ENCODE data around the gene ADAMTSL2. TPM values are rescaled to one million over a fixed set of nuclear protein-coding genes. Genes with fewer than 3 reads are reported as not detected.

ADAMTSL2 gene
- polyA plus RNA-seq, 1 donor (not counting 4 experiments of a cell fraction or from before 2014, with no cell fraction given): not detected

DNA sequence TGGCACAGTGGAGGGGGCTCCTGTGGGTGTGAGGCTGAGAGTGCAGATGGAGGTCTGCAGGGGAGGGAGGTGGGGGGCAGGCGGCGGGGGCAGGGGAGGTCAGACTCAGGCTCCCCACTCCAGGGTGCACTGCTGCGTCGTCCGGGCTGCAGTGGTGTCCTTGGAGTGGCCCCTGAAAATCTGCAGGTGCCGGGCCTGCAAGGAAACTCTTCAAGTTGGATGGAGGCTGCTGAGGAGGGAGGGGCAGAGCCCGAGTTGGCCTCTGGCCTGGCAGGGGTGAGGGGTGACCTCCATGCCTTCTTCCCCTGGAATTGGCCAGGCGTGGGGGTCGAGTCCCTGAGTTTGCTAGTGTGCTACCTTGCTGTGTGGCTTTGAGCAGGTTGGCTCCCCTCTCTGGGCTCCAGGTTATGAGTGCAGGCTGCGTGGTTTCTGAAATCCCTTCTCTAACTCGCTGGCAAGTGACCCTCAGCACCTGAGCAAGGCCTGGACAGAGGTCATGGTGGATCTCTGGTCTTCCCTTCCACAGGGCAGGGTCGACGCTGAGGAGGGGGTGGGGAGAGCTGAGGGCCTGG, 888 bp downstream of the ADAMTSL2 start:
- FAIRE-seq: no peak
- no peaks in the 10 kb centered on the region for H4K20me1 ChIP-seq (ENCODE audit: control insufficient read depth, extremely low read depth, insufficient read depth, low read length)
- H3K9me1 ChIP-seq (ENCODE audit: control insufficient read depth, extremely low read depth, insufficient read depth, low read length): no peaks in the 10 kb centered on the region
- TF ChIP-seq, protein P1, sequence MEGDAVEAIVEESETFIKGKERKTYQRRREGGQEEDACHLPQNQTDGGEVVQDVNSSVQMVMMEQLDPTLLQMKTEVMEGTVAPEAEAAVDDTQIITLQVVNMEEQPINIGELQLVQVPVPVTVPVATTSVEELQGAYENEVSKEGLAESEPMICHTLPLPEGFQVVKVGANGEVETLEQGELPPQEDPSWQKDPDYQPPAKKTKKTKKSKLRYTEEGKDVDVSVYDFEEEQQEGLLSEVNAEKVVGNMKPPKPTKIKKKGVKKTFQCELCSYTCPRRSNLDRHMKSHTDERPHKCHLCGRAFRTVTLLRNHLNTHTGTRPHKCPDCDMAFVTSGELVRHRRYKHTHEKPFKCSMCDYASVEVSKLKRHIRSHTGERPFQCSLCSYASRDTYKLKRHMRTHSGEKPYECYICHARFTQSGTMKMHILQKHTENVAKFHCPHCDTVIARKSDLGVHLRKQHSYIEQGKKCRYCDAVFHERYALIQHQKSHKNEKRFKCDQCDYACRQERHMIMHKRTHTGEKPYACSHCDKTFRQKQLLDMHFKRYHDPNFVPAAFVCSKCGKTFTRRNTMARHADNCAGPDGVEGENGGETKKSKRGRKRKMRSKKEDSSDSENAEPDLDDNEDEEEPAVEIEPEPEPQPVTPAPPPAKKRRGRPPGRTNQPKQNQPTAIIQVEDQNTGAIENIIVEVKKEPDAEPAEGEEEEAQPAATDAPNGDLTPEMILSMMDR (optimal IDR thresholded peaks at IDR 0.05 in 1 of 3, IDR thresholded peaks at IDR 0.05 in 1 of 3, conservative IDR thresholded peaks at IDR 0.05 in 1 of 3; ENCODE audit: extremely low read depth in 1 of 3, insufficient read depth in 2 of 3, low read length in 3 of 3): no peak
- TF ChIP-seq EZH2 (IDR thresholded peaks at IDR 0.05; ENCODE audit: low read length): no peak
- no peak overlapping the region for H3K4me2 ChIP-seq (ENCODE audit: control insufficient read depth, extremely low read depth, insufficient read depth, low read depth, low read length)
- peaks cover 9% of the 10 kb centered on the region for H3K4me1 ChIP-seq (ENCODE audit: control insufficient read depth, extremely low read depth, insufficient read depth, low read length)
- no peak overlapping the region for H3K4me3 ChIP-seq (ENCODE audit: control insufficient read depth in 2 of 3, extremely low read depth in 1 of 3, insufficient read depth in 2 of 3, low read depth in 1 of 3, low read length in 3 of 3)
- no peak overlapping the region for H2AFZ ChIP-seq (ENCODE audit: control insufficient read depth, low read length)
- DNase-seq (ENCODE audit: low read depth, low spot score): no peak
- no peaks in the 10 kb centered on the region for H3K9me3 ChIP-seq (ENCODE audit: control insufficient read depth, low read depth, low read length)
- peaks cover 61% of the 10 kb centered on the region for H3K27me3 ChIP-seq (ENCODE audit: control insufficient read depth, extremely low read depth, insufficient read depth, low read length)
- H3K79me2 ChIP-seq (ENCODE audit: control insufficient read depth, insufficient read depth, low read length): no peaks in the 10 kb centered on the region
- no peaks in the 10 kb centered on the region for H3K36me3 ChIP-seq (ENCODE audit: control insufficient read depth in 2 of 2, extremely low read depth in 1 of 2, insufficient read depth in 2 of 2, low read length in 2 of 2)
- H3K27ac ChIP-seq (ENCODE audit: control insufficient read depth, insufficient read depth, low read length): no peak overlapping the region
- no peak overlapping the region for H3K9ac ChIP-seq (ENCODE audit: control insufficient read depth, extremely low read depth, insufficient read depth, low read length)
- dilution Hi-C loops (cut with MboI; ENCODE audit: extremely low pct_ligation_motif_present, low sequenced_read_pairs): no loop called here

DNA sequence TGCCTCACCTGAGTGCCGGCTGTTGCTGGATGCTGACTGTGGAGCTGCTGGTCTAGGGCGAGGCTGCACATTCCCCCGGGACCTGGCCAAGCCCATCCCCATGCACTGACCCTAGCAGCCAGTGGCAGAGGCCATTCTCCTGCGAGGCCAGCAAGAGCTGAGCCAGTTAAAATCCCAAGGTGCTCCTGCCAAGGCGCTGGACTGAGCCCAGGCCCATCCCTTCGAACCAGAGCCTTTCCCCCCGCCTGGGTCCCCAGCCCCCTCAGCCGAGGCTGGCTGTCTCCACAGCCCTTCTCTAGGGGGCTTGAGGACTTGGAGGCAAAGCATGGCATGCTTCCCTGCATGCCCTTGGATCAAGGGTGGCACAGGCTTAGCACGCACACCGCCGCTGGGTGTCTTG, 1.6 kb downstream of the ADAMTSL2 start:
- H3K9me1 ChIP-seq (ENCODE audit: control insufficient read depth, extremely low read depth, insufficient read depth, low read length): no peaks in the 10 kb centered on the region
- TF ChIP-seq, protein P1 (optimal IDR thresholded peaks at IDR 0.05 in 1 of 3, IDR thresholded peaks at IDR 0.05 in 1 of 3, conservative IDR thresholded peaks at IDR 0.05 in 1 of 3; ENCODE audit: extremely low read depth in 1 of 3, insufficient read depth in 2 of 3, low read length in 3 of 3): no peak
- no peak for TF ChIP-seq EZH2 (IDR thresholded peaks at IDR 0.05; ENCODE audit: low read length)
- H3K79me2 ChIP-seq (ENCODE audit: control insufficient read depth, insufficient read depth, low read length): no peaks in the 10 kb centered on the region
- no peak overlapping the region for H3K9ac ChIP-seq (ENCODE audit: control insufficient read depth, extremely low read depth, insufficient read depth, low read length)
- no peak overlapping the region for H3K4me2 ChIP-seq (ENCODE audit: control insufficient read depth, extremely low read depth, insufficient read depth, low read depth, low read length)
- H3K36me3 ChIP-seq (ENCODE audit: control insufficient read depth in 2 of 2, extremely low read depth in 1 of 2, insufficient read depth in 2 of 2, low read length in 2 of 2): no peaks in the 10 kb centered on the region
- H3K9me3 ChIP-seq (ENCODE audit: control insufficient read depth, low read depth, low read length): no peaks in the 10 kb centered on the region
- H3K27me3 ChIP-seq (ENCODE audit: control insufficient read depth, extremely low read depth, insufficient read depth, low read length): peaks cover 58% of the 10 kb centered on the region
- dilution Hi-C loops (cut with MboI; ENCODE audit: extremely low pct_ligation_motif_present, low sequenced_read_pairs): no loop called here
- H3K27ac ChIP-seq (ENCODE audit: control insufficient read depth, insufficient read depth, low read length): no peak overlapping the region
- no peak overlapping the region for H3K4me3 ChIP-seq (ENCODE audit: control insufficient read depth in 2 of 3, extremely low read depth in 1 of 3, insufficient read depth in 2 of 3, low read depth in 1 of 3, low read length in 3 of 3)
- no peak for DNase-seq (ENCODE audit: low read depth, low spot score)
- peaks cover 9% of the 10 kb centered on the region for H3K4me1 ChIP-seq (ENCODE audit: control insufficient read depth, extremely low read depth, insufficient read depth, low read length)
- H4K20me1 ChIP-seq (ENCODE audit: control insufficient read depth, extremely low read depth, insufficient read depth, low read length): no peaks in the 10 kb centered on the region
- H2AFZ ChIP-seq (ENCODE audit: control insufficient read depth, low read length): no peak overlapping the region
- no peak for FAIRE-seq
